Right ventricle myocardium inferior (tissue), 1 donor: ENCODE results near the gene RGS12. TPM values are rescaled to one million over a fixed set of nuclear protein-coding genes. Genes with fewer than 3 reads are reported as not detected.

Source experiments
- ATAC-seq: fragments of 200-7000 bp; cut with Tn5 transposase; one replicate; pipeline ENCODE4 v1.9.1; 2020; ENCODE audit warnings: mild to moderate bottlenecking, moderate library complexity
- DNase-seq: peaks from one replicate; pipeline ENCODE4 v3.0.0; 2021; ENCODE audit errors: missing footprints
- intact Hi-C: fragments of 100-400 bp; cut with DNase I; formaldehyde crosslinking; loops from one replicate; pipeline ENCODE4 v1.11.0; 2022
- total RNA-seq: library from RNA; stranded (reverse); fragmentation: NEBNext Ultra II Directional; extraction: Animal tissue kit (Norgen Biotek cat#: 25700); gene quantifications from one replicate; pipeline ENCODE4 v1.2.1, GENCODE V29; 2021
- donor health status: DM: no; HTN: yes; CAD: no; lungs with severe emphysema.

Gene RGS12
- total RNA-seq, 1 donor from 2014 or later, result 21.0 TPM

- intact Hi-C loops, result no loop called here
Measured at GRCh38 chr4:3252831-3253641, 39.8 kb upstream of the RGS12 start.

GRCh38 chr4:3253808-3254207, 39.0 kb upstream of the RGS12 start:
- DNase-seq, result peak; percentile 34
- no peak for ATAC-seq
- intact Hi-C loops, result no loop called here

More at GRCh38 chr4:3252831-3253641, 39.8 kb upstream of the RGS12 start:
- ATAC-seq, result no peak
- peak; percentile 64 for DNase-seq

GRCh38 chr4:3254302-3255131, 38.3 kb upstream of the RGS12 start:
- ATAC-seq (no peak), DNase-seq (peak; percentile 37)
- intact Hi-C loops, result no loop called here

- ATAC-seq, result no peak
- intact Hi-C loops, result no loop called here
- DNase-seq, result peak; percentile 68
Measured at GRCh38 chr4:3255611-3256186, 37.1 kb upstream of the RGS12 start.

- DNase-seq (no peak), ATAC-seq (no peak)
- intact Hi-C loops, result no loop called here
Measured at GRCh38 chr4:3256230-3257102, 36.4 kb upstream of the RGS12 start.

- intact Hi-C loops, result no loop called here
- DNase-seq (peak; percentile 45), ATAC-seq (no peak)
Measured at GRCh38 chr4:3257103-3257555, 35.7 kb upstream of the RGS12 start.

GRCh38 chr4:3257556-3258482, 35.0 kb upstream of the RGS12 start:
- DNase-seq, result peak; percentile 53
- intact Hi-C loops, result no loop called here
- ATAC-seq, result no peak

- DNase-seq (peak; percentile 62), ATAC-seq (peak; percentile 3)
- intact Hi-C loops, result no loop called here
Measured at GRCh38 chr4:3261411-3262207, 31.2 kb upstream of the RGS12 start.

- intact Hi-C loops, result no loop called here
- ATAC-seq (peak; percentile 10), DNase-seq (peak; percentile 46)
Measured at GRCh38 chr4:3262208-3263052, 30.4 kb upstream of the RGS12 start.

- intact Hi-C loops, result no loop called here
- ATAC-seq (no peak), DNase-seq (peak; percentile 37)
Measured at GRCh38 chr4:3263053-3263875, 29.6 kb upstream of the RGS12 start.

- intact Hi-C loops, result no loop called here
- ATAC-seq, result no peak
- DNase-seq, result no peak
Measured at GRCh38 chr4:3263876-3264193, 29.0 kb upstream of the RGS12 start.

- DNase-seq, result no peak
Measured at GRCh38 chr4:3266076-3266475, 26.7 kb upstream of the RGS12 start.

GRCh38 chr4:3267576-3268394, 25.0 kb upstream of the RGS12 start:
- DNase-seq, result no peak
- no peak for ATAC-seq
- intact Hi-C loops, result no loop called here

More at GRCh38 chr4:3266076-3266475, 26.7 kb upstream of the RGS12 start:
- ATAC-seq, result no peak
- intact Hi-C loops, result no loop called here

- no peak for DNase-seq
- ATAC-seq, result peak; percentile 20
- intact Hi-C loops, result no loop called here
Measured at GRCh38 chr4:3268395-3269104, 24.3 kb upstream of the RGS12 start.
